ENCODE measurements around the gene IL13. TPM values are rescaled to one million over a fixed set of nuclear protein-coding genes. Genes with fewer than 3 reads are reported as not detected.

IL13 gene
- total RNA-seq, 4 donors from 2014 or later = 0.80 to 1.4 TPM; not detected in 2

DNA sequence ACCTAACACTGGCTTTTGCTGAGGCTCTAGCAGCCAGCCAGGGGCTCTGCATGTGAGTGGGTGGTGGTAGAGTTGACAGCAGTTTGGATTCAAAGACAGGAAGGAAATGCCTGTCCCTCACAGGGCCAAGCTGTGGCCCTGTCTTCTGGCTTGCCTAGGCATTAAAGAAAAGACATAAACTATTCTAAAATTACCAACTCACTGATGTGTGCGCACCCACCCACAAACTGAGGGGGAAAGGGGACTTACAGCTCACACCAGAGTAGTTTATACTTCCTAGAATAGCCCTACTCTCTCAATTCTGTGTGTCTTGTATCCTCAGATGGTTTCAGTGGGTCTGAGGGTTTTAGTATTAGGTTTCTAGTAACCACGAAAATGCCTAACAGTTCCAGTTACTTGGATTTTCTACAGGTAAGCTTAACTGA is 18.3 kb upstream of the IL13 start:
- Histone ChIP-seq H3K27ac (no peak overlapping the region), H3K36me3 (peaks cover 72% of the 10 kb centered on the region), H3K4me3 (no peak overlapping the region), H3K27me3 (no peaks in the 10 kb centered on the region), H3K4me1 (no peaks in the 10 kb centered on the region), H3K9me3 (no peaks in the 10 kb centered on the region)
- WGBS = 77% methylated on average over 2 of the region's 2 CpGs
- no peak for TF ChIP-seq POLR2A (IDR thresholded peaks at IDR 0.05)
- TF ChIP-seq, protein P1, sequence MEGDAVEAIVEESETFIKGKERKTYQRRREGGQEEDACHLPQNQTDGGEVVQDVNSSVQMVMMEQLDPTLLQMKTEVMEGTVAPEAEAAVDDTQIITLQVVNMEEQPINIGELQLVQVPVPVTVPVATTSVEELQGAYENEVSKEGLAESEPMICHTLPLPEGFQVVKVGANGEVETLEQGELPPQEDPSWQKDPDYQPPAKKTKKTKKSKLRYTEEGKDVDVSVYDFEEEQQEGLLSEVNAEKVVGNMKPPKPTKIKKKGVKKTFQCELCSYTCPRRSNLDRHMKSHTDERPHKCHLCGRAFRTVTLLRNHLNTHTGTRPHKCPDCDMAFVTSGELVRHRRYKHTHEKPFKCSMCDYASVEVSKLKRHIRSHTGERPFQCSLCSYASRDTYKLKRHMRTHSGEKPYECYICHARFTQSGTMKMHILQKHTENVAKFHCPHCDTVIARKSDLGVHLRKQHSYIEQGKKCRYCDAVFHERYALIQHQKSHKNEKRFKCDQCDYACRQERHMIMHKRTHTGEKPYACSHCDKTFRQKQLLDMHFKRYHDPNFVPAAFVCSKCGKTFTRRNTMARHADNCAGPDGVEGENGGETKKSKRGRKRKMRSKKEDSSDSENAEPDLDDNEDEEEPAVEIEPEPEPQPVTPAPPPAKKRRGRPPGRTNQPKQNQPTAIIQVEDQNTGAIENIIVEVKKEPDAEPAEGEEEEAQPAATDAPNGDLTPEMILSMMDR (IDR thresholded peaks at IDR 0.05) = no peak
- TF ChIP-seq POLR2AphosphoS5 (IDR thresholded peaks at IDR 0.05) = no peak
- no peak for TF ChIP-seq EP300 (IDR thresholded peaks at IDR 0.05)
- DNase-seq (ENCODE audit: low spot score in 2 of 2) = no peak

GRCh38 chr5:132640613-132641012 is 17.4 kb upstream of the IL13 start:
- 92% methylated on average over 4 of the region's 4 CpGs for WGBS
- DNase-seq (ENCODE audit: low spot score in 2 of 2) = no peak
- H3K4me1 ChIP-seq = no peaks in the 10 kb centered on the region
- peaks cover 69% of the 10 kb centered on the region for H3K36me3 ChIP-seq
- no peaks in the 10 kb centered on the region for H3K9me3 ChIP-seq
- no peaks in the 10 kb centered on the region for H3K27me3 ChIP-seq
- no peak overlapping the region for H3K4me3 ChIP-seq
- no peak overlapping the region for H3K27ac ChIP-seq
- no peak for TF ChIP-seq POLR2AphosphoS5 (IDR thresholded peaks at IDR 0.05)
- TF ChIP-seq, protein P1 (IDR thresholded peaks at IDR 0.05) = no peak
- no peak for TF ChIP-seq POLR2A (IDR thresholded peaks at IDR 0.05)
- TF ChIP-seq EP300 (IDR thresholded peaks at IDR 0.05) = no peak

GRCh38 chr5:132641241-132641723 is 16.7 kb upstream of the IL13 start:
- Histone ChIP-seq H3K36me3 (peaks cover 64% of the 10 kb centered on the region), H3K27ac (no peak overlapping the region), H3K27me3 (no peaks in the 10 kb centered on the region), H3K4me3 (no peak overlapping the region), H3K9me3 (no peaks in the 10 kb centered on the region), H3K4me1 (no peaks in the 10 kb centered on the region)
- no peak for DNase-seq (ENCODE audit: low spot score in 2 of 2)
- WGBS = 93% methylated on average over 3 of the region's 3 CpGs
- TF ChIP-seq POLR2AphosphoS5 (IDR thresholded peaks at IDR 0.05) (no peak), POLR2A (IDR thresholded peaks at IDR 0.05) (no peak), EP300 (IDR thresholded peaks at IDR 0.05) (no peak)
- TF ChIP-seq, protein P1 (IDR thresholded peaks at IDR 0.05) = no peak

GRCh38 chr5:132641841-132642240 is 16.1 kb upstream of the IL13 start:
- H3K27ac ChIP-seq = no peak overlapping the region
- H3K4me1 ChIP-seq = no peaks in the 10 kb centered on the region
- H3K9me3 ChIP-seq = no peaks in the 10 kb centered on the region
- peaks cover 64% of the 10 kb centered on the region for H3K36me3 ChIP-seq
- no peak overlapping the region for H3K4me3 ChIP-seq
- DNase-seq (ENCODE audit: low spot score in 2 of 2) = no peak
- no peak for TF ChIP-seq EP300 (IDR thresholded peaks at IDR 0.05)
- TF ChIP-seq, protein P1 (IDR thresholded peaks at IDR 0.05) = no peak
- TF ChIP-seq POLR2A (IDR thresholded peaks at IDR 0.05) = no peak
- no peak for TF ChIP-seq POLR2AphosphoS5 (IDR thresholded peaks at IDR 0.05)
- H3K27me3 ChIP-seq = no peaks in the 10 kb centered on the region
- 98% methylated on average over 3 of the region's 3 CpGs for WGBS

DNA sequence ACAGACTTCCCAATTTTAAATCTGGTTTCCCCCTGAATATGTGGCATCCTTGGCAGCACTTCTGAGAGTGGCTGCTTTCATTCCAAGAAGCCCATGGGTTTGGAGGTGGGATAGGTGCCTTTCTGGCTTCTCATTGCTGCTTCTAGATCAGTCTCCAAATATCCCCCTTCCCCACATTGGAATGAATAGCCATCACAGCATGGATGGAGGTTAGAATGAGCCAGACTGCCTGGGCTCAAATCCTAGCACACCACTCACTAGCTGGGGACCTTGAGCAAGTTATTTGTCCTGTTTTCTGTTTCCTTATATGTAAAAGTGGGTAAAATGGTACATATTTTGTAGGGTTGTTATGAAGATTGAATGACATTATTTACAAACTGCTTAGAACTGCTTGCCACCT is 13.8 kb upstream of the IL13 start:
- TF ChIP-seq POLR2AphosphoS5 (IDR thresholded peaks at IDR 0.05) = no peak
- no peak for TF ChIP-seq POLR2A (IDR thresholded peaks at IDR 0.05)
- no peak for TF ChIP-seq EP300 (IDR thresholded peaks at IDR 0.05)
- H3K4me3 ChIP-seq = no peak overlapping the region
- H3K9me3 ChIP-seq = no peaks in the 10 kb centered on the region
- H3K36me3 ChIP-seq = peaks cover 42% of the 10 kb centered on the region
- DNase-seq (ENCODE audit: low spot score in 2 of 2) = no peak
- no peaks in the 10 kb centered on the region for H3K27me3 ChIP-seq
- H3K27ac ChIP-seq = no peak overlapping the region
- no peaks in the 10 kb centered on the region for H3K4me1 ChIP-seq
